Fibroblast of pulmonary artery (primary cell): ENCODE data around the gene TGFBR3.

Experiments used
- DNase-seq: peaks from one replicate; pipeline ENCODE4 v3.0.0-alpha.2; 2010; ENCODE audit warnings: low read depth
- H3K4me3 ChIP-seq: replicated peaks from 2 replicates; pipeline ENCODE4 v1.5.1; 2011; ENCODE audit warnings: low read depth, mild to moderate bottlenecking, control low read depth, low read length, moderate library complexity
- TF ChIP-seq, protein P1 (sequence below): IDR thresholded peaks from 2 replicates; pipeline ENCODE4 v1.5.1; 2011; ENCODE audit warnings: mild to moderate bottlenecking, control low read depth, low read length, inconsistent platforms; ENCODE audit errors: missing control alignments

The TGFBR3 gene

DNA sequence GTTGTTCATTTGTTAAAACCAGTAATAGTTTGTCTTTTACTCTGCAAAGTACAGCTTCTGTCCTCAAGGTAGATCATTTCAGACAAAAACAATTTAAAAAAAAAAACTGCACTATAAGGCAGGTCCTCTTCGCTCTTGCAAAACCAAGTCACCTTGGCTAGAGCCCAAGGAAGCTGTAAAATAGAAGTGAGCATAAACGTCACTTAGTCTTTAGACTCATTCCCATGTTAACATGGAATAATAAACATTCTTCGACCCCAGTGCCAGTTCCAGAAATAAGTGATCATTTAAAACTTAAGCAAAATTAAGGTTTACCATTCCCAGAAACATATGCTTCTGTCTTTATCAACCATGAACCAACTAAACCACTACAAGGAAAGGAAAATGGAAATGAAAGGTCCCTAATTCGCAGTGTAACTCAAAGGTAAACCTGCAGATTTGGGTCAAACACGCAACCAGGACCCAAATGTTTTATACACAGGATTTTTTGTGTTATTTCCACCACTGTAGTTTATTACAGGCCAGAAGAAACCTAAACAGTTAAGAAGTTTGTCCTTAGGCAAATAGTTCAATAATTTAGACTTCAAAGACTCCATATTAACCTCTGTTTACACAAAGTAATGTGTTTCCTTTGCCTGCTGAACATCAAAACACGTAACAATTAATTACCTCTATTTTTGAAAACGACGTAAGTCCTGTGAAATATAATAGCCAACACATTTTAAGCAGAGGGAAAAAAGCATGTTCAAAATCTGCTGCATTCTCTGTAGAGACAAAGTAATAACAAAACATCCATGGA, 54.6 kb downstream of the TGFBR3 start:
- no peak overlapping the region for H3K4me3 ChIP-seq
- peak; percentile 55 for DNase-seq
- TF ChIP-seq, protein P1, sequence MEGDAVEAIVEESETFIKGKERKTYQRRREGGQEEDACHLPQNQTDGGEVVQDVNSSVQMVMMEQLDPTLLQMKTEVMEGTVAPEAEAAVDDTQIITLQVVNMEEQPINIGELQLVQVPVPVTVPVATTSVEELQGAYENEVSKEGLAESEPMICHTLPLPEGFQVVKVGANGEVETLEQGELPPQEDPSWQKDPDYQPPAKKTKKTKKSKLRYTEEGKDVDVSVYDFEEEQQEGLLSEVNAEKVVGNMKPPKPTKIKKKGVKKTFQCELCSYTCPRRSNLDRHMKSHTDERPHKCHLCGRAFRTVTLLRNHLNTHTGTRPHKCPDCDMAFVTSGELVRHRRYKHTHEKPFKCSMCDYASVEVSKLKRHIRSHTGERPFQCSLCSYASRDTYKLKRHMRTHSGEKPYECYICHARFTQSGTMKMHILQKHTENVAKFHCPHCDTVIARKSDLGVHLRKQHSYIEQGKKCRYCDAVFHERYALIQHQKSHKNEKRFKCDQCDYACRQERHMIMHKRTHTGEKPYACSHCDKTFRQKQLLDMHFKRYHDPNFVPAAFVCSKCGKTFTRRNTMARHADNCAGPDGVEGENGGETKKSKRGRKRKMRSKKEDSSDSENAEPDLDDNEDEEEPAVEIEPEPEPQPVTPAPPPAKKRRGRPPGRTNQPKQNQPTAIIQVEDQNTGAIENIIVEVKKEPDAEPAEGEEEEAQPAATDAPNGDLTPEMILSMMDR: no peak

- TF ChIP-seq, protein P1: peak; percentile 56
- peak; percentile 90 for DNase-seq
- no peak overlapping the region for H3K4me3 ChIP-seq
These were observed 55.5 kb downstream of the TGFBR3 start for GRCh38 chr1:91830242-91831131.

DNA sequence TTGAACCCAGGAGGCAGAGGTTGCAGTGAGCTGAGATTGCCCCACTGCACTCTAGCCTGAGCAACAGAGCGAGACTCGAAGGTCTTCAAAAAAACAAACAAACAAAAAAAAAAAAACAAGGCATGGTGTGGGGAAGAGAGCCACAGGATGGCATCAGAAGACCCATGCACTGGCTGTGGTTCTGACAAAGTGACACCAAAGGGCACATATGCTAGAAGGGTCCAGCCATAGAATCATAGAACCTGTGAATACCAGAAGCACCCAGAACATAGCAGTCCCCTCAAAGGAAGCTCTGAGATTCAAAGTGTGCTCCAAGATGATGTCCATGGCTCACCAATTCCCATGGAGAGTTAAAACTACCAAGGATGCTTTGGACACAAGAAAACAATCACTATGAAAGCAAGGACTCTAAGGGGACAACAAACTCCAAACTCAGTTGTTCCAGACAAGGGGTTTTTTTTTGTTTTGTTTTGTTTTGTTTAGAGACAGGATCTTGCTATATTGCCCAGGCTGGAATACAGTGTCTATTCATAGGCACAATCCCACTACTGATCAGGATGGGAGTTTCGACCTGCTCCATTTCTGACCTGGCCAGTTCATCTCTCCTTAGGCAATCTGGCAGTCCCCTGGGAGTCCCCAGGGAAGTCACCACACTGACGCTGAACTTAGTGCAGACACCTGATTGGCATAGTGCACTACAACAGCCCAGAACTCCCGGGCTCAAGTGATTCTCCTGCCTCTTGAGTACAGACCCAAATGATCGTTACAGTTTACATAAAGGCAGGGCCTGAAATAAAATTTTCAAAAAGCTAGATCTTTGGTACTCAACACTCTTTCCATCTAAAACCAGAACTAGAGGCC, 56.4 kb downstream of the TGFBR3 start:
- TF ChIP-seq, protein P1: no peak
- H3K4me3 ChIP-seq: no peak overlapping the region
- DNase-seq: no peak

DNA sequence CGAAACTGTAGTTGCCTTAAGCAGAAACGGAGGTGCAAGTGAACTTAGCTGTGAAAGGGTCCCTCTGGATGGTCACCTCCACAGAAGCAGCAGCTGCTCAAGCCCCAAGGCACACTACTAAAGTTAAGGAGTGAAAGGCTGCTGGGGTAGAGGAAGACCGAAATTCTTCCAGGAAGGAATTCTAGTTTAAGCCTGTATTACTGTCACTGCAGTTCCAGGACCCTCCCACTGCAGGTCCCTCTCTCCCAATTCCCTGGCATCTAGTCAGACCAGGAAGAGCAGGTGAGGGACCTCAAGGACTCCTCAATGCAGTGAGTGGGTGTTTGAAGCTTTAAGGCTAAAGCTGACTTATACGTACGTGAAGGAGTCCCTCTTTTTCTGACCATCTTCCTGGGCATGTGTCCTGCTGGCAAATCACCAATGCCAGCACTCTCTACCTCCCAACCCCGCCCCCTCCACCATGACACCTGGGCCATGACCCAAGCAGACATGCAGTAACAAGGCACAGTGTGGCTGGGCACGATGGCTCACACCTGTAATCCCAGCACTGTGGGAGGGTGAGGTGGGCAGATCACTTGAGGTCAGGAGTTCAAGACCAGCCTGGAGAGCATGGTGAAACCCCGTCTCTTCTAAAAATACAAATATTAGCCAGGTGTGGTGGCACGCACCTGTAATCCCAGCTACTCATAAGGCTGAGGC, 57.2 kb downstream of the TGFBR3 start:
- TF ChIP-seq, protein P1: no peak
- DNase-seq: no peak
- no peak overlapping the region for H3K4me3 ChIP-seq

- no peak overlapping the region for H3K4me3 ChIP-seq
- DNase-seq: no peak
- TF ChIP-seq, protein P1: no peak
These were observed 58.3 kb downstream of the TGFBR3 start for GRCh38 chr1:91827459-91828321.
